RWPE1 (cell line): ENCODE results near the gene SCAANT1.
A peak's percentile ranks its signal among the peaks of the same experiment; 100 is the strongest.

Experiments used
- CTCF ChIA-PET: fragments of 350-600 bp; sonication (Branson Sonifier 250); formaldehyde crosslinking; extraction: SDS; loops from one replicate; lab custom pipeline; 2021; lab: Yijun Ruan, JAX
- POLR2A ChIA-PET: fragments of 400-600 bp; formaldehyde crosslinking; extraction: SDS; loops from one replicate; lab custom pipeline; 2020; ENCODE audit warnings: antibody characterized with exemption; ENCODE audit not compliant: low non-redundant PET; lab: Yijun Ruan, JAX
- DNase-seq: peaks from one replicate; pipeline ENCODE4 v3.0.0; 2012; ENCODE audit warnings: low spot score
- H3K27ac ChIP-seq: fragments of 450-650 bp; 2 replicates; pipeline ENCODE4 v1.5.1; 2017
- TF ChIP-seq, protein P1 (sequence below): fragments of 450-650 bp; conservative IDR thresholded peaks from 2 replicates; pipeline ENCODE4 v1.5.1; 2017; ENCODE audit warnings: low read depth, mild to moderate bottlenecking

SCAANT1 gene

DNA sequence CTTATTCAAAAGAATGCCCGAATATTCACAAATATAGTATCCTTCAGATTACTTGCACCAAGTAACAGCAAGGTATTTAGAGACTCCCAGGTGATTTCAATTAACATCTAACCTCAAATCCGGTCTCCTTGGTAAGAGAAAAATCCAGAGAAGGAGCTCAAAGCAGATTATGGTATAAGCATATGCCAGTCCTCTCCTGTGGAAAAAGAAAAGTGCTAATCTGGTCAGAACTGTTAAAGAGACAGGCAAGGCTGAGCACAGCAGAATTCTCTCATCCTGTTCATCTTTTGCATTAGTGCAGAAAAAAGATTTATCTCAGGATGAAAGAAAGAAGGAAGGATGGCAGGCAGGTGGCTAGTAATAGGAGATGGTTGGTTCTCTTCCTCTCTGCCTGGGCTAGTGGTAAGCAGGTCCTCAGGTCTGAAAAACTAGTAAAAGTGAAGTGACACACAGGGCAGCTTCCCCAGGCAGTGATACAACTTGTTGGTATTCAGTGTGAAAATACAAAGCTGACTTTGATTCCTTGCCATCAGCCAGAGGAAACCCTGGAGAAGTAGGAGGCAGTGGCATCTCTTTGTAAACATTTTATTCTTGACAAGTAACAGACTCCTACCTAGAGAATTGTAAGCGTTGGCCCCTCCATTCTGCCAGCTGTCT, 34.3 kb downstream of the SCAANT1 start:
- H3K27ac ChIP-seq: no peak overlapping the region
- TF ChIP-seq, protein P1, sequence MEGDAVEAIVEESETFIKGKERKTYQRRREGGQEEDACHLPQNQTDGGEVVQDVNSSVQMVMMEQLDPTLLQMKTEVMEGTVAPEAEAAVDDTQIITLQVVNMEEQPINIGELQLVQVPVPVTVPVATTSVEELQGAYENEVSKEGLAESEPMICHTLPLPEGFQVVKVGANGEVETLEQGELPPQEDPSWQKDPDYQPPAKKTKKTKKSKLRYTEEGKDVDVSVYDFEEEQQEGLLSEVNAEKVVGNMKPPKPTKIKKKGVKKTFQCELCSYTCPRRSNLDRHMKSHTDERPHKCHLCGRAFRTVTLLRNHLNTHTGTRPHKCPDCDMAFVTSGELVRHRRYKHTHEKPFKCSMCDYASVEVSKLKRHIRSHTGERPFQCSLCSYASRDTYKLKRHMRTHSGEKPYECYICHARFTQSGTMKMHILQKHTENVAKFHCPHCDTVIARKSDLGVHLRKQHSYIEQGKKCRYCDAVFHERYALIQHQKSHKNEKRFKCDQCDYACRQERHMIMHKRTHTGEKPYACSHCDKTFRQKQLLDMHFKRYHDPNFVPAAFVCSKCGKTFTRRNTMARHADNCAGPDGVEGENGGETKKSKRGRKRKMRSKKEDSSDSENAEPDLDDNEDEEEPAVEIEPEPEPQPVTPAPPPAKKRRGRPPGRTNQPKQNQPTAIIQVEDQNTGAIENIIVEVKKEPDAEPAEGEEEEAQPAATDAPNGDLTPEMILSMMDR: no peak
- CTCF ChIA-PET: interaction anchor here (0.7 kb wide), 1 partner anchor 19 kb away, joined by 3 read pairs; no protein-coding TSS in a partner anchor
- POLR2A ChIA-PET: no interaction called here
- DNase-seq: no peak

DNA sequence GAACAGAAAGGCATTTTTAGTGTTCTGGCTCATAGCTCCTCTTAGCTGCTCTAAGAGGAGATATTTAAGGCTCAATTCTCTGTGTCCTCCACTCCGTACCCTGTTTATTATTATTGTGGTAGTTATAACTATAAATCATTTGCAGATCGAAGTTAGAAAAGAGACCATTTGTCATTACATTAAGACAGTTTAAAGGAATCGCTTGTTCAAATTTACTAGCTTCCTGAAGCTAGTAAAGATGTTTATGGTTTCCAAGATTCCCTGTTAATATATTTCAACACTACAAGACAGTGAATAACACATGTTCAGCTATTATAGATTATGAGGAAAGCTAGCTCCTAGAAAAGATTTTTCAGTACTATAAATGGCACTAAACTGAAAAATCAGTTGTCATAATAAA, 35.9 kb downstream of the SCAANT1 start:
- TF ChIP-seq, protein P1: no peak
- CTCF ChIA-PET: interaction anchor here (0.6 kb wide), 1 partner anchor 197 kb away, joined by 4 read pairs; no protein-coding TSS in a partner anchor
- POLR2A ChIA-PET: no interaction called here
- DNase-seq: no peak
- H3K27ac ChIP-seq: no peak overlapping the region

DNA sequence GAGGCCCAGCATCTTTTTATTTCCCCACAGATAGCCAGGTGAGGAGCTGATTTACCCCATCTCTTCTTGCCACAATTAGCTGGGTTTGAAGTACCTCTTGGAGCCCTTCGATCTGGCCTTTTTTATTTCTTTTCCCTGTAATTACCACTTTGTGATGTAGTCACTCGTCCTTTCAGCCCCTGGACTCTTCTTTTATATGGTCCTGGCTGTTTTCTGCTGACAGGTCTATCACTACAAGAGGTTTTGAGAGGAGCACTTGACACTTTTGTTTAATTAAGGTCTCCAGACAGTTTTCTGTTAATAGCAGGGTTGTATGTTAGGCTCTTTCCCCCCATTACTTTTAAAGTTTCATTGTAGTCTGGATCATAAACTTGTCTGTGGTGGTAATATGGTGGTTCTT, 36.7 kb downstream of the SCAANT1 start:
- ChIA-PET CTCF (no interaction called here), POLR2A (no interaction called here)
- no peak for DNase-seq
- TF ChIP-seq, protein P1: no peak
- no peak overlapping the region for H3K27ac ChIP-seq

DNA sequence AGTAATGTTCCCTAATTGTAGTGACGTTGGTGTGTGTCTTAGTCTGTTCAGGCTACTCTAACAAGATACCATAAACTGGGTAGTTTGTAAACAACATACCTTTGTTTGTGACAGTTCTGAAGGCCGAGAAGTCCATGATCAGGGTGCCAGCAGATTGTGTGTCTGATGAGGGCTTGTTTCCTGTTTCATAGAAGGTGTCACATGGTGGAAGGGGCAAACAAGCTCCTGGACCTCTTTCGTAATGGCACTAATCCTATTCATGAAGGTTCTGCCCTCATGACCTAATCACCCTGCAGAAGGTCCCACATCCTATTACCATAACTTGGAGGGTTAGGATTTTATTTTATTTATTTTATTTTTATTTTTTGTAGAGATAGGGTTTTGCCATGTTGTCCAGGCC, 37.4 kb downstream of the SCAANT1 start:
- no peak for DNase-seq
- TF ChIP-seq, protein P1: no peak
- POLR2A ChIA-PET: no interaction called here
- CTCF ChIA-PET: no interaction called here
- no peak overlapping the region for H3K27ac ChIP-seq

DNA sequence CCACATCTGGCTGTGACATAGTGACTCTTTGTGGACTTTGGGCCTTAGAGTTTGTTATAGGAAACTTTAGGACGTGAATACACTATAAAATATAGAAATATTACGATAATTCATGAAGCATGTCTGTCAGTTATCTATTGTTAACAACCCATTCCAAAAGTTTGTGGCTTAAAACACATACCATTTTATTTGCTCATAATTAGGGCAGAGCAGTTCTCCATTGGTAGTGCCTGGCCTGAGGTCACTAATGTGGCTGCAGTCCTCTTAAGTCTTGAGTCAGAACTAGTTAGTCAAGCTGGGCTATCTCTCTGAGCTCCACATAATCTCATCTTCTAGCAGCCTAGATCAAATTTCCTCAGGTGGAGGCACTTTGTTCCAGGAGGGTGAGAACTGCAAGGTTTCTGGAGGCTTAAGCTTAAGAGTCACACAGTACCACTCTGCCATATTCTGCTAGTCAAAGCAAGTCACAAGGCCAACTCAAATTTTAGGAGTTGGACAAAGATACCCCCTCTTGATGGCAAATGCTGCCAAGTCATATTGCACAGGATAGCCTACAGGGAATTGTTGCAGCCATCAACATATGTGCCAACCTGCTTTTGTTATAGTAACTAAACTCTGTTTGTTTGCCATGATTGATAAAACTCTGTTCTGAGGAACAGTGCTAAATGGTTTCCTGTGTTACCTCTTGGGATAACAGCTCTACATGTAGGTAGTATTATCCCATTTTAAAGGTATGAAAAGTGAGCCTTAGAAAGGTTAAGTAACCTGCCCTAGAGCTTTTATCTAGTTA, 39.9 kb downstream of the SCAANT1 start:
- TF ChIP-seq, protein P1: no peak
- ChIA-PET CTCF (no interaction called here), POLR2A (no interaction called here)
- no peak overlapping the region for H3K27ac ChIP-seq
- DNase-seq: peak; percentile 49

DNA sequence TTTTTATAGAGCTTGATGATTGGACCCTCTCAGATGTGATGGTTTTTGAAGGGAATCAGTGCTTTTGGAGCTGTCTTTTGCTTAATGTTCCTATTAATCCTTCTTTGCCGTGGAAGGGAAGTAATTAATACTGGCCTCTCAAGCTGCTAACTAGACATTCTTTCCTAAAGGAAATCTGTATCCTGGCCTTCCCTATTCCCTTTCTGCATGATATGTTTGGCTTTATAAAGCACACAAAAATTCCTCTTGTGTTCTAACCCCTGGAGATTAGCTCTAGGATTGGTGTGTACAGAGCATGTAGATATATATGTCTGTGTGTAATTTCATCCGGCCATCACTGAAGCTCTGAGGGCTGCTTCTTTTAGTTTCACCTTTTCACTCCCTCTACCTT, 41.6 kb downstream of the SCAANT1 start:
- CTCF ChIA-PET: no interaction called here

More for the DNA sequence above, 41.6 kb downstream of the SCAANT1 start:
- no peak overlapping the region for H3K27ac ChIP-seq
- TF ChIP-seq, protein P1: no peak
- DNase-seq: no peak
- POLR2A ChIA-PET: no interaction called here
